CD4-positive, CD25-positive, alpha-beta regulatory T cell (primary cell): ENCODE results near the gene PHF3. TPM values are rescaled to one million over a fixed set of nuclear protein-coding genes. Genes with fewer than 3 reads are reported as not detected.
"Not testable (repeated sequence)": the region's sequence is repeated elsewhere in the genome, so short reads cannot be mapped to it uniquely, and the experiment has no call there.

Experiments used
- ATAC-seq, 2 donors: fragments of 150-1000 bp; cut with Tn5 transposase; one replicate each; pipeline ENCODE4 v1.10.0; 2021; ENCODE audit warnings: low read depth in 2 of 2, moderate number of reproducible peaks in 2 of 2, moderate library complexity in 1 of 2
- DNase-seq, 3 donors: peaks; one replicate each; pipeline versions ENCODE4 v3.0.0 to v3.0.0-alpha.2; 2012 to 2022; ENCODE audit warnings: mixed read lengths in 1 of 3
- H3K27ac ChIP-seq: one replicate; pipeline ENCODE4 v1.7.0; 2013; ENCODE audit warnings: mild to moderate bottlenecking, low read length; ENCODE audit not compliant: insufficient read depth, poor library complexity, severe bottlenecking
- H3K27me3 ChIP-seq: one replicate; pipeline ENCODE4 v1.7.0; 2013; ENCODE audit warnings: low read length; ENCODE audit not compliant: control insufficient read depth, insufficient read depth
- H3K36me3 ChIP-seq: one replicate; pipeline ENCODE4 v1.7.0; 2013; ENCODE audit warnings: mild to moderate bottlenecking, low read length, moderate library complexity; ENCODE audit not compliant: control insufficient read depth, insufficient read depth
- H3K4me1 ChIP-seq: 2 replicates; pipeline ENCODE4 v1.7.0; 2013; ENCODE audit warnings: mild to moderate bottlenecking, low read length; ENCODE audit not compliant: insufficient read depth, control insufficient read depth, poor library complexity, severe bottlenecking
- H3K4me3 ChIP-seq: one replicate; pipeline ENCODE4 v1.7.0; 2013; ENCODE audit warnings: low read depth, mild to moderate bottlenecking, low read length, moderate library complexity
- H3K9me3 ChIP-seq, 2 experiments: 1 replicate in 1 of 2; 2 replicates in 1 of 2; pipeline ENCODE4 v1.7.0; 2013; ENCODE audit warnings: low read length in 2 of 2, mild to moderate bottlenecking in 1 of 2, moderate library complexity in 1 of 2; ENCODE audit not compliant: control insufficient read depth in 2 of 2
- H3K27ac Mint-ChIP-seq, 3 donors: one replicate each; pipeline ENCODE4 v1.8.0; 2020 to 2022; ENCODE audit warnings: mild to moderate bottlenecking in 3 of 3, mixed read lengths in 3 of 3, moderate library complexity in 2 of 3
- H3K27me3 Mint-ChIP-seq: one replicate; pipeline ENCODE4 v1.8.0; 2022; ENCODE audit warnings: mild to moderate bottlenecking, mixed read lengths
- H3K36me3 Mint-ChIP-seq: one replicate; pipeline ENCODE4 v1.8.0; 2020; ENCODE audit warnings: mixed read lengths
- H3K4me1 Mint-ChIP-seq, 4 donors: one replicate each; pipeline ENCODE4 v1.8.0; 2020 to 2022; ENCODE audit warnings: mixed read lengths in 4 of 4, mild to moderate bottlenecking in 1 of 4
- H3K4me3 Mint-ChIP-seq, 4 donors: one replicate each; pipeline ENCODE4 v1.8.0; 2020 to 2022; ENCODE audit warnings: mild to moderate bottlenecking in 4 of 4, mixed read lengths in 4 of 4, moderate library complexity in 3 of 4
- H3K9me3 Mint-ChIP-seq, 7 donors: one replicate each; pipeline ENCODE4 v1.8.0; 2020 to 2022; ENCODE audit warnings: mixed read lengths in 7 of 7, mild to moderate bottlenecking in 3 of 7, moderate library complexity in 2 of 7
- polyA plus RNA-seq, 4 donors: library from polyadenylated mRNA; unstranded; fragments of 300-500 nt; fragmentation: Illumina TruSeq; gene quantifications; one replicate each; pipeline ENCODE4 v1.2.3, GENCODE V29; 2021
- total RNA-seq: library from RNA; stranded (reverse); gene quantifications from one replicate; pipeline ENCODE4 v1.2.3, GENCODE V29; 2022

Gene PHF3
- total and polyA plus RNA-seq, 5 donors from 2014 or later, result 19.4 to 103 (median 23.0) TPM

GRCh38 chr6:63745784-63746183, 110.2 kb downstream of the PHF3 start:
- Mint-ChIP-seq H3K4me1 (no peaks in the 10 kb centered on the region), H3K9me3 (peaks cover 0 to 8% (median 2%) of the 10 kb centered on the region in 7 donors), H3K36me3 (peaks cover 12% of the 10 kb centered on the region), H3K27ac (no peak overlapping the region), H3K27me3 (peaks cover 8% of the 10 kb centered on the region), H3K4me3 (no peak overlapping the region)
- H3K27ac ChIP-seq, result no peak overlapping the region
- DNase-seq (no peak), ATAC-seq (no peak)
- H3K4me1 ChIP-seq, result no peaks in the 10 kb centered on the region
- H3K27me3 ChIP-seq, result no peaks in the 10 kb centered on the region
- H3K4me3 ChIP-seq, result no peak overlapping the region
- no peaks in the 10 kb centered on the region for H3K36me3 ChIP-seq
- H3K9me3 ChIP-seq, result no peaks in the 10 kb centered on the region

GRCh38 chr6:63750400-63750799, 114.8 kb downstream of the PHF3 start:
- no peak overlapping the region for H3K4me3 Mint-ChIP-seq
- H3K4me1 ChIP-seq, result no peaks in the 10 kb centered on the region
- H3K27me3 Mint-ChIP-seq, result peaks cover 8% of the 10 kb centered on the region
- H3K27ac ChIP-seq, result no peak overlapping the region
- H3K27me3 ChIP-seq, result no peaks in the 10 kb centered on the region
- H3K36me3 Mint-ChIP-seq, result peaks cover 19% of the 10 kb centered on the region
- peaks cover 0 to 13% (median 2%) of the 10 kb centered on the region in 7 donors for H3K9me3 Mint-ChIP-seq
- no peak overlapping the region for H3K4me3 ChIP-seq
- H3K9me3 ChIP-seq, result no peaks in the 10 kb centered on the region
- ATAC-seq (no peak), DNase-seq (no peak)
- no peaks in the 10 kb centered on the region for H3K4me1 Mint-ChIP-seq
- no peak overlapping the region for H3K27ac Mint-ChIP-seq
- H3K36me3 ChIP-seq, result no peaks in the 10 kb centered on the region

GRCh38 chr6:63757275-63757674, 121.7 kb downstream of the PHF3 start:
- peaks cover 19% of the 10 kb centered on the region for H3K36me3 Mint-ChIP-seq
- H3K9me3 ChIP-seq, H3K27ac Mint-ChIP-seq, H3K27ac ChIP-seq, H3K36me3 ChIP-seq, H3K4me1 ChIP-seq, ATAC-seq, H3K4me3 ChIP-seq, H3K27me3 ChIP-seq, DNase-seq, H3K4me1 Mint-ChIP-seq: not testable (repeated sequence)
- peaks cover 15% of the 10 kb centered on the region for H3K27me3 Mint-ChIP-seq
- H3K4me3 Mint-ChIP-seq, result peak overlapping the region in 1 of 4 donors; percentile 75
- peaks cover 0 to 18% (median 4%) of the 10 kb centered on the region in 7 donors for H3K9me3 Mint-ChIP-seq

DNA sequence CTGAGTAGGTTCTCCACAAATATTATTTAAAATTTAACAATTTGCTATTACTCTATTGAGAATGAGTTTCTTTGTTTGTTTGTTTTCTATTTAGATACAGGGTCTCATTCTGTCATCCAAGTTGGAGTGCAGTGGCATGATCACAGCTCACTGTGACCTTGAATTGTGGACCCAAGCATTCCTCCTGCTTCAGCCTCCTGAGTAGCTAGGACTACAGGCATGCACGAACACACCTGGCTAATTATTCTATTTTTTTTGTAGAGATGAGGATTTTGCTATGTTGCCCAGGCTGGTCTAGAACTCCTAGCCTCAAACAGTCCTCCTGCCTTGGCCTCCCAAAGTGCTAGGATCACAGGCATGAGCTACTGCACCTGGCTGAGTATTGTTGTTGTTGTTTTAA, 122.2 kb downstream of the PHF3 start:
- no peaks in the 10 kb centered on the region for H3K4me1 ChIP-seq
- DNase-seq (no peak), ATAC-seq (no peak)
- H3K27me3 ChIP-seq, result no peaks in the 10 kb centered on the region
- H3K4me3 ChIP-seq, result no peak overlapping the region
- H3K4me3 Mint-ChIP-seq, result no peak overlapping the region
- peaks cover 19% of the 10 kb centered on the region for H3K36me3 Mint-ChIP-seq
- H3K36me3 ChIP-seq, result no peaks in the 10 kb centered on the region
- H3K4me1 Mint-ChIP-seq, result no peaks in the 10 kb centered on the region
- H3K27ac Mint-ChIP-seq, result no peak overlapping the region
- H3K9me3 ChIP-seq, result peaks cover 3 to 6% of the 10 kb centered on the region in 2 experiments
- H3K9me3 Mint-ChIP-seq, result peaks cover 0 to 18% (median 4%) of the 10 kb centered on the region in 7 donors
- H3K27me3 Mint-ChIP-seq, result peaks cover 15% of the 10 kb centered on the region
- H3K27ac ChIP-seq, result no peak overlapping the region

- DNase-seq (no peak), ATAC-seq (no peak)
- Histone ChIP-seq H3K27ac (no peak overlapping the region), H3K36me3 (no peaks in the 10 kb centered on the region), H3K4me1 (no peaks in the 10 kb centered on the region), H3K4me3 (no peak overlapping the region), H3K9me3 (peaks cover 3 to 6% of the 10 kb centered on the region in 2 experiments), H3K27me3 (no peaks in the 10 kb centered on the region)
- H3K4me1 Mint-ChIP-seq, result no peaks in the 10 kb centered on the region
- no peak overlapping the region for H3K4me3 Mint-ChIP-seq
- H3K9me3 Mint-ChIP-seq, result peaks cover 0 to 18% (median 2%) of the 10 kb centered on the region in 7 donors
- no peak overlapping the region for H3K27ac Mint-ChIP-seq
- H3K36me3 Mint-ChIP-seq, result peaks cover 19% of the 10 kb centered on the region
- H3K27me3 Mint-ChIP-seq, result peaks cover 15% of the 10 kb centered on the region
These were observed 124.1 kb downstream of the PHF3 start for GRCh38 chr6:63759605-63760105.

DNA sequence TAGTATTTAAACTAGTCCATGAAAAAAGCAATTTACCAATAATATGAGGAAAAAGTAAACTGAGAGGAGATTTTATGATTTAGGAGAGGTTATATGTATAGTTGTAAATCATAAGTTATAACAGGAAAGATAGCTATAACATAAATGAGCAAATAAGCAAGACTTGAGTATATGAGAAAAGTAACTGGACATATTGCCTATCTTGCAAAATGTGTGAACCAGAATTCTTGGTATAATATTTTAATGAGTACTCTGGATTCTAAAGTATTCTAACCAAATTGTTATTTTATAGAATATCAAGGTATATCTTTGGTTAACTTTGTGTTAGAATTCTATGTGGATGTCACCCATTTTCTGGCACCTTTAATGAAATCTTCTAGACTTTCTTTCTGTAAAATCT, 124.6 kb downstream of the PHF3 start:
- H3K4me1 ChIP-seq, result no peaks in the 10 kb centered on the region
- no peaks in the 10 kb centered on the region for H3K4me1 Mint-ChIP-seq
- H3K27me3 ChIP-seq, result no peaks in the 10 kb centered on the region
- H3K27me3 Mint-ChIP-seq, result peaks cover 15% of the 10 kb centered on the region
- H3K9me3 Mint-ChIP-seq, result peaks cover 0 to 16% (median 2%) of the 10 kb centered on the region in 7 donors
- no peak overlapping the region for H3K4me3 ChIP-seq
- no peak for ATAC-seq
- H3K36me3 Mint-ChIP-seq, result peaks cover 14% of the 10 kb centered on the region
- no peak overlapping the region for H3K27ac ChIP-seq
- no peak for DNase-seq
- no peaks in the 10 kb centered on the region for H3K36me3 ChIP-seq
- H3K9me3 ChIP-seq, result peaks cover 3 to 6% of the 10 kb centered on the region in 2 experiments
- H3K4me3 Mint-ChIP-seq, result no peak overlapping the region
- no peak overlapping the region for H3K27ac Mint-ChIP-seq

DNA sequence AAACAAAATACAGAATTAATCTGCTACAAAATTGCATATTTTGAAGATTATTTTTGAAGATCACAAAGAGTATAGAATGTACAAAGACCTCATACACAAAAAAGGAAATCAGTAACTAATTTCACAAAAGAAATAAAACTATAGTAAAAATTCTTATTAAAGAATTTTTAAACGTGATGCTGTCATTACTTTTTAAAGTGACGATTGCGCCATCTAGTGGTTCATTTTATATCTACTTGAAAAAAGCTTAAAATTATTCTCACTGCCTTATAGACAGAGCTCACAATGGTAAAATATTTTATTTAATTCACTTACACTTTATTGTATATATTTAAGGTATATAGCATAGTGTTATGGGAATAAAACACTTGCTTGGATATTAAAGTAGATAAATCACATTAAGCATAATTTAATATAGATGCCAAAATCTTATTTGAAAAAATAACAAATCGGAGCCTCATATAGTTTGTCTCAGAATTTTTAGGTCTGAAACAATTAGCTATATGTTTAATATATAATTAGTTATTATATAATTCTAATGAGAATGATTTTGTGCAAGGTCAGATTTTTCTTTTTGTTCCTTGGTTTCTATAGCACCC, 128.8 kb downstream of the PHF3 start:
- Mint-ChIP-seq H3K4me1 (no peaks in the 10 kb centered on the region), H3K27ac (no peak overlapping the region), H3K36me3 (no peaks in the 10 kb centered on the region), H3K4me3 (no peak overlapping the region), H3K9me3 (peaks cover 0 to 12% (median 1%) of the 10 kb centered on the region in 7 donors), H3K27me3 (peaks cover 11% of the 10 kb centered on the region)
- H3K9me3 ChIP-seq, result peaks cover 0 to 2% of the 10 kb centered on the region in 2 experiments
- DNase-seq (peak in 2 of 3 donors; percentile 59 to 64), ATAC-seq (no peak)
- H3K27ac ChIP-seq, result no peak overlapping the region
- H3K27me3 ChIP-seq, result peaks cover 4% of the 10 kb centered on the region
- no peak overlapping the region for H3K4me3 ChIP-seq
- H3K4me1 ChIP-seq, result no peaks in the 10 kb centered on the region
- H3K36me3 ChIP-seq, result no peaks in the 10 kb centered on the region
